ENCODE results near the gene CDT1. TPM values are rescaled to one million over a fixed set of nuclear protein-coding genes. Genes with fewer than 3 reads are reported as not detected.

The CDT1 gene
- total RNA-seq, 1 experiment from 2014 or later = 39.9 TPM

- no peak for ATAC-seq
- BruUV-seq (replicated peaks) = no TSS peak
- intact Hi-C loops (cut with micrococcal nuclease; ENCODE audit: unreplicated experiment) (loop anchor here (10.0 kb wide), 1 partner anchor 348 kb away; no protein-coding TSS in a partner anchor), in situ Hi-C loops (cut with HindIII; ENCODE audit: low pct_unique_long_range_greater_than_20kb, low sequenced_read_pairs) (no loop called here)
- DNase-seq (ENCODE audit: low read depth, low spot score) = no peak
- ChIA-PET POLR2A (no interaction called here), CTCF (no interaction called here)
- Histone ChIP-seq H3K27me3 (ENCODE audit: control insufficient read depth, insufficient read depth, low read length) (no peaks in the 10 kb centered on the region), H3K4me1 (ENCODE audit: control insufficient read depth, insufficient read depth, low read length) (no peaks in the 10 kb centered on the region; the same call in 1 of the 2 replicates), H3K9me3 (ENCODE audit: control insufficient read depth, insufficient read depth, low read depth, low read length) (no peaks in the 10 kb centered on the region), H3K36me3 (ENCODE audit: control insufficient read depth, insufficient read depth, low read length) (no peaks in the 10 kb centered on the region; the same call in 1 of the 2 replicates), H3K4me3 (ENCODE audit: low read depth in 2 of 2, low read length in 2 of 2) (no peak overlapping the region), H3K27ac (ENCODE audit: low read length) (no peak overlapping the region)
- no peak for TF ChIP-seq SIN3A (IDR thresholded peaks at IDR 0.05; ENCODE audit: borderline replicate concordance, insufficient read depth, low read depth, low read length)
- TF ChIP-seq TCF7L2 (IDR thresholded peaks at IDR 0.05; ENCODE audit: low read depth, low read length) = no peak
- no peak for TF ChIP-seq CTCF (IDR thresholded peaks at IDR 0.05)
- no peak for TF ChIP-seq REST (IDR thresholded peaks at IDR 0.05; ENCODE audit: insufficient read depth in 1 of 2, low read depth in 2 of 2, low read length in 1 of 2)
- no peak for TF ChIP-seq POLR2AphosphoS5 (IDR thresholded peaks at IDR 0.05; ENCODE audit: low read depth, low read length)
Observed at GRCh38 chr16:88816736-88817535, 13.3 kb downstream of the CDT1 start.

GRCh38 chr16:88817785-88818574 lies 14.4 kb downstream of the CDT1 start:
- no TSS peak for BruUV-seq (replicated peaks)
- no peak for DNase-seq (ENCODE audit: low read depth, low spot score)
- ATAC-seq = no peak
- Histone ChIP-seq H3K4me3 (ENCODE audit: low read depth in 2 of 2, low read length in 2 of 2) (no peak overlapping the region), H3K27ac (ENCODE audit: low read length) (no peak overlapping the region), H3K27me3 (ENCODE audit: control insufficient read depth, insufficient read depth, low read length) (no peaks in the 10 kb centered on the region), H3K9me3 (ENCODE audit: control insufficient read depth, insufficient read depth, low read depth, low read length) (no peaks in the 10 kb centered on the region), H3K36me3 (ENCODE audit: control insufficient read depth, insufficient read depth, low read length) (no peaks in the 10 kb centered on the region), H3K4me1 (ENCODE audit: control insufficient read depth, insufficient read depth, low read length) (no peaks in the 10 kb centered on the region; the same call in 1 of the 2 replicates)
- intact Hi-C loops (cut with micrococcal nuclease; ENCODE audit: unreplicated experiment) = loop anchor here (10.0 kb wide), 1 partner anchor 347 kb away; no protein-coding TSS in a partner anchor
- in situ Hi-C loops (cut with HindIII; ENCODE audit: low pct_unique_long_range_greater_than_20kb, low sequenced_read_pairs) = no loop called here
- TF ChIP-seq POLR2AphosphoS5 (IDR thresholded peaks at IDR 0.05; ENCODE audit: low read depth, low read length) (no peak; the same call in 1 of the 2 replicates), CTCF (IDR thresholded peaks at IDR 0.05) (no peak), TCF7L2 (IDR thresholded peaks at IDR 0.05; ENCODE audit: low read depth, low read length) (no peak), REST (IDR thresholded peaks at IDR 0.05; ENCODE audit: insufficient read depth in 1 of 2, low read depth in 2 of 2, low read length in 1 of 2) (no peak), SIN3A (IDR thresholded peaks at IDR 0.05; ENCODE audit: borderline replicate concordance, insufficient read depth, low read depth, low read length) (no peak)
- ChIA-PET CTCF (no interaction called here), POLR2A (no interaction called here)
